DMS114 treated with DMSO at 0.1 percent for 48 hours (cell line): ENCODE data around the gene MYBPHL.

Experiments
- DNase-seq: peaks from one replicate; lab custom pipeline; 2025; ENCODE audit not compliant: unreplicated experiment; lab: John Stamatoyannopoulos, UW

MYBPHL gene

DNA sequence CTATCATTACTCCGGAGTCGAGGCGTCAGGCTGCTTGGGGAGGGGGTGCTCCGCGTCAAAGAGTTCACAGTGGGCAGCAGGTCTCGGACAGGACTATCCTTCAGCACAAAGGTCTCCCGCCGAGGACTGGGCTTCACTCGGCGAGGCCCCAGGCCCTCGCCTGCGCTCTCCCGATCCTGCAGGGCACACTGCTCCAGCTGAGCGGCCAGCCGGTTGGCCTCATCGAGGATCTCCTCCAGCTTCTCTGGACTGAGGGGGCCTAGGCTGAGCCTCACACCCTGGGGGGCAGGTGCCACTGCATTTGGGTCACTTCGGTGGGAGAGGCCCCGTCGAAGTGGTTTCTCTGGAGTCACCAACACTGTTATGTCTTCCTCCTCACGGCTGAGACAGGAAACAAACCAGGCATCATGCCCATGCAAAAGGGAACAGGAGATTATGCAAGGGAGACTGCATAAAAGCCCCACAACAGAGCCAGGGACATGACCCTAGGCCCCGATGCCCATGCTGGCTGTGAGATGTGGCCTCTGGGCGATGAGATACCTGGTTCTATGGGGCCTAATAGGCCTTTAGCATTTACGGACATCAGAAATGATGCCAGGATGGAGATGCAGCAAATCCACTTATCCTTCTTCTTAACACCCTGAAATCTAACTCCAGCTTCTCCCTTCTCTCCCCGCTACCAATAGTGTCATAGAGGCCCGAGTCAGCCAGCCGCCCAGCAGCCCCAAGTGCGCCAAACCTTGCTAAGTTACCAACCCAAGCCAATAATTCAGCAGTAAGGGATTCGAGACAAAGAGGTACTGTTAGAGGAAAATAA, 24.9 kb downstream of the MYBPHL start:
- DNase-seq: no peak

DNA sequence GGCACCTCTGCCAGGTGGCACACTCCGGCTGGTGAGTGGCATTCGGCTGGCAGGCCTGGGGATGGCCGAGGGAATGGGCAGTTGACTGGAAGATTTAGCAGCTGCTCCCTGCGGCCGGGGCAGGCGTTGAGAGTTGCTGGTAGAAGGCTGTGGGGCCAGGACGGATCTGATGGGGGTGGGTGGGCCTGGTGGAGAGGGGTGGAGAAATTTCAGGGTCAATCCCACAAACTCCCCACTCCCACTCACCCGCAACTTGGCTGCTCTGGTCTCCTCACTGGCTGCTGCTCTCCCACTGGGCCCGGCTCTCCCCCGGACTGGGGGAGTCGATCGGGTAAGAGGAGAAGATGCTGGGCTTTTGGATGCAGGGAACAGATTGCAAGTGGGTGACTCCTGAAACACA, 25.9 kb downstream of the MYBPHL start:
- no peak for DNase-seq

DNA sequence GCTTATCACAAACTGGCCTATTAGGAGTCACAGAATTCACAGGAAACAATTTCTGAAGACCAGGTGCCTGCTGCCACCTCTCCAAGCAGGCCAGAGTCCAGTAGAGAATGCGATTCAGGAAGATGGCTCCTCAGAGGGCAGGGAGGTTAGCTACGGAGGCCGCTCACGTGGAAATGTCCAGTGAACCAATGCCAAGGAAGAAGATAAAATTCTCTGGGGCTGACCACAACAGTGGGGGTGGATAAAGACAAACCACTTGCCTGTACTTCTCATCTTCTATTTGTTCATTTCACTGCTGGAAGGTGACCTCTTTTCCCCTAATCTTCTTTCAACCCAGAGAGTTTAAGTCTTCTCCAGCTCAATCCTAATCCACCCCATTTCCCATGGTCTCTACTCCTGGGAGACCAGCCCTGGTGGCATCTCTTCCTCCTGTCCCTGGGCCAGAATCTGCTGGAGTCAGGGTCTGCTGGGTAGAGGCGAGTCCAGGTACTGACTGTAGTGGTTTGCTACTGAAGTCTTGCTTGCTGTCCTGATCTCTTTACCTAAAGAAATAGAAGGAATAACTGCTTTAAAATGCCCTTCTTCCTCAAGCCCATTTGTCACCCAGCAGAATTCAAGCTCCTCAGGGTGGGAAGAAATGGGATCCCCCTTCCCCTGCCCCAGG, 27.1 kb downstream of the MYBPHL start:
- DNase-seq: no peak

DNA sequence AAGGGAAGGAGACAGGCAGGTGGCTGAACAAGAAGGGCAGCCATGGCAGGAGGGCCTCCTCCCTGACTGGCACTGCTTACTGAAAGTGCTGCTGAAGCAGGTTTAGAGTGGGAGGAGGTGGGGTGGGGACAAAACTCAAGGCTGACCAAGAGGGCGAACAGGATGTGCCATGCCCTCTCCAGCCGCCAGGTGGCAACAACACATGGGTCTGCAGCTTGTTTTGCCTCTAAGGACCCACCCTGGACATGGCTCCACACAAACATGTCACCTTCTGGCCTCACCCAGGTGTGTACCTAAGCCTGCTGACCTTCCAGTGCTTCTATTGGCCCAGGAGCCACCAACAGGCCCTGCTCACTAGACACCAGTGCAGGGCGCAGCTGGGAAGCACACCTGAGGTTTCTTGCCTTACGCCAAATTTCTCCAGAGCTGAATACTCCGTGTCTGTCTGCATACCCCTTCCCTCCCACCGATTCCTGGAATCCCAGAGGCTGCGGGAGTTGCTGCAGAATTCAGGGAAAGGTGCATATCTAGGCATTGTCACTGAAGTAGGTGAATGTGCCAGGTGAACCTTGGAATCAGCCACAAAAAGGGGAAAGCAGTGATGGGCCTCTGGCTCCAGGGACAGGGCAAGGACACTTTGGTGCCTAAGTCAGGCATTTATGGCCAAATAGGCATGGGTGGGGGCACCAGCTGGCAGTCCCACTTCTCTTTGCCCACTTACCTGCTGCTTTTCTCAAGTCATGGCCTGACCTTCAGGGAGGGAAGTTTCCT, 29.2 kb downstream of the MYBPHL start:
- DNase-seq: peak; percentile 58

DNA sequence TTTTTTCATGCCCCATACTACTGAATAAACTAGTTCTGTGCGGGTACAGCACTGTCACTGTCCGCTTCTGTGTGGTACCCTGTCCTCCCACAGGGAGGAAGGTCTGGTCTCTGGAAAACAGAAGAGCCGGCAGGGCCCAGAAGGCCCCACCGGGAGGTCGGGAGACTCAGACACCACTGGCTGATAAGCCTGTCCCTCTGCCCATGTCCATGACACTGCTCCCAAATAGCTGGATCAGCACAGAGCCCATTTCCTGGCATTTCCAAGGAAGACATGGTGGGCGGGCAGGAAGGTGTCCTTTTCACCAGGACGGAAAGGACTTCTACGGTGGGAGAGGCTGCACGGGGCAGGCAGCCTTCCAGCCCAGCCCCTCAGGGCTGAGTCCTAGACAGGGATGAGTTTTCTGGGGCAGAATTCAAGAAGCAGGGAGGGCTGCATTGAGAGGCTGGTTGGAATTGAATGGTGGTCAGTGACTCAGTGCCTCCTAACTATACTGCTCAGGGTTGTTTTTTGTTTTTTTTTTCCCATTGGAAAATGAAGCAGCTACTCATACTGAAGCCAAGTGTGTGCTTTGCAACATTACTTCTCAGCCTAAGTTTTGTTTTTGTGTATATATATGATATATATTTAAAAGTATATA, 31.0 kb downstream of the MYBPHL start:
- DNase-seq: no peak

DNA sequence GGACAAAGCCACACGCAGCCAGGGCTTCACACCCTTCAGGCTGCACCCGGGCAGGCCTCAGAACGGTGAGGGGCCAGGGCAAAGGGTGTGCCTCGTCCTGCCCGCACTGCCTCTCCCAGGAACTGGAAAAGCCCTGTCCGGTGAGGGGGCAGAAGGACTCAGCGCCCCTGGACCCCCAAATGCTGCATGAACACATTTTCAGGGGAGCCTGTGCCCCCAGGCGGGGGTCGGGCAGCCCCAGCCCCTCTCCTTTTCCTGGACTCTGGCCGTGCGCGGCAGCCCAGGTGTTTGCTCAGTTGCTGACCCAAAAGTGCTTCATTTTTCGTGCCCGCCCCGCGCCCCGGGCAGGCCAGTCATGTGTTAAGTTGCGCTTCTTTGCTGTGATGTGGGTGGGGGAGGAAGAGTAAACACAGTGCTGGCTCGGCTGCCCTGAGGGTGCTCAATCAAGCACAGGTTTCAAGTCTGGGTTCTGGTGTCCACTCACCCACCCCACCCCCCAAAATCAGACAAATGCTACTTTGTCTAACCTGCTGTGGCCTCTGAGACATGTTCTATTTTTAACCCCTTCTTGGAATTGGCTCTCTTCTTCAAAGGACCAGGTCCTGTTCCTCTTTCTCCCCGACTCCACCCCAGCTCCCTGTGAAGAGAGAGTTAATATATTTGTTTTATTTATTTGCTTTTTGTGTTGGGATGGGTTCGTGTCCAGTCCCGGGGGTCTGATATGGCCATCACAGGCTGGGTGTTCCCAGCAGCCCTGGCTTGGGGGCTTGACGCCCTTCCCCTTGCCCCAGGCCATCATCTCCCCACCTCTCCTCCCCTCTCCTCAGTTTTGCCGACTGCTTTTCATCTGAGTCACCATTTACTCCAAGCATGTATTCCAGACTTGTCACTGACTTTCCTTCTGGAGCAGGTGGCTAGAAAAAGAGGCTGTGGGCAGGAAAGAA, 32.0 kb downstream of the MYBPHL start:
- no peak for DNase-seq

DNA sequence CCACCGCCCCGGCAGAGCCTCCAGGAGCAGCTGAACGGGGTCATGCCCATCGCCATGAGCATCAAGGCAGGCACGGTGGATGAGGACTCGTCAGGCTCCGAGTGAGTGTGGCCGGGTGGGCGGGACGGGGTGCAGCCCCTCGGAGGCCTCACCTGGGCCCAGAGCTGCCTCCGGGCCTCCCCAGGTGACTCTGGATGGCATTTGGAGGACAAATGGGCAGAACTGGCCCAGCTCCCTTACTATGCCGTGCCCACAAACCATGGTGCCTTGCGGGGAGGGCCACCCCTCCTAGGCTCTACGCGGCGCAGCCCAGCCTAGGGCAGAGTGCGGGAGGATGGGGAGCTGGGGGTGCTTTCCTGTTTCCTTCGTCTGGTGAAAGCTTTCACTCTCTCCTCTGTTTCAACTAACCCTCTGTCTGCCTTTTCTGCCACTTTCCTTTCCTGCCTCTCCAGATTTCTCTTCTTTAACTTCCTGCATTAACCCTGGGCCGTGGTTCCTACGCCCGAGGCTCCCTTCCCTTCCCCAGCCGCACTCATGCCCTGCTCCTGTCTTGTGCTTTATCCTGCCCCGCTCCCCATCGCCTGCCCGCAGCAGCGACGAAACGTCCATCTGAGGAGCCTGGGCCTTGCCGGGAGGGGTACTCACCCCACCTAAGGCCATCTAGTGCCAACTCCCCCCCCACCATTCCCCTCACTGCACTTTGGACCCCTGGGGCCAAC, 33.1 kb downstream of the MYBPHL start:
- DNase-seq: no peak

DNA sequence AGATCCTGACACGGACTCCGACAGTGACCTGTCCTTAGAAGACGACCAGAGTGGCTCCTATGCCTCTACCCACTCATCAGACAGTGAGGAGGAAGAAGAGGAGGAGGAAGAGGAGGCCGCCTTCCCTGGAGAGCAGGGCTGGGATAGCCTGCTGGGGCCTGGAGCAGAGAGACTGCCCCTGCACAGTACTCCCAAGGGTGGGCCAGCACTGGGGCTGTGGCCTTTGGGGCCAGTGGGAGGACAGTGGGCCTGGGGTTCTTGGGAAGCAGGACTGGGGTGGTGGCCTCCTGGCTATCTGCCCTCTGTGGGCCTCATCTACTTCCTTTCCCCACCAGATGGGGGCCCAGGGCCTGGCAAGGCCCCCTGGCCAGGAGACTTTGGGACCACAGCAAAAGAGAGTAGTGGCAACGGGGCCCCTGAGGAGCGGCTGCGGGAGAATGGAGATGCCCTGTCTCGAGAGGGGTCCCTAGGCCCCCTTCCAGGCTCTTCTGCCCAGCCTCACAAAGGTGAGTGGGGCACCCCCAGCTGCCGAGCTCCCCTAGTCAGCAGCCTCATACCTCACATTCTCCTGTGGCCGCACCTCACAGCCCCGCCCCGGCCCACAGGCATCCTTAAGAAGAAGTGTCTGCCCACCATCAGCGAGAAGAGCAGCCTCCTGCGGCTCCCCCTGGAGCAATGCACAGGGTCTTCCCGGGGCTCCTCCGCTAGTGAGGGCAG, 33.8 kb downstream of the MYBPHL start:
- no peak for DNase-seq

DNA sequence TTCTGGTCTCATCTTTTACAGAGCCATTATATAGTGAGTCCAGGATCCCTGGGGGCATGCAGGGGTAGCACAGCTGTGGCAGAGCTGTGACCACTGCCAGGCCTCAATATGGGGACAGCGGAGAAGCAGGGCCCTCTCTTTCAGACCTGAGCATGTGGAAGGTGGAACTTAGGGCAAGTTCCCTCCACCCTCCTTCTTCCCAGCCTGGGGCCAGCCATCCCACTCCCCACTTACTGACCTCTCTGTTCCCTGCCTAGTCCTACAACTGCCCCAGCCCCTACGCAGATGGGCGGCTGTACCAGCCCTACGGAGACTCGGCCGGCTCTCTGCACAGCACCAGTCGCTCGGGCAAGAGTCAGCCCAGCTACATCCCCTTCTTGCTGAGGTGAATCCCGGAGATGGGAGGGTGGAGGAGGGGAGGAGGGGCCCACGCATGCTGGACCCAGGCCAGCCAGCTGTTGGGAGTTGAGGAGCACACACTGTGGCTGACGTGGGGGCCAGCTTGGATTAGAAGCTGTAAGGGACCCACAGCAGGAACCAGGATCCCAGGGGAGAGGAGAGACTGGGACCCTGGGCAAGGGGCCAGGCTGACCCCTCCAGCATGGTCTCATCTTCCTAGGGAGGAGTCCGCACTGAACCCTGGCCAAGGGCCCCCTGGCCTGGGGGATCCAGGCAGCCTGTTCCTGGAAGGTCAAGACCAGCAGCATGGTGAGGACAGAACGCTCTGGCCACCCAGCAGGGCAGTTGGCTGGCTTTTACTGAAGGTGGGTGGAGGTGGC, 34.6 kb downstream of the MYBPHL start:
- no peak for DNase-seq

DNA sequence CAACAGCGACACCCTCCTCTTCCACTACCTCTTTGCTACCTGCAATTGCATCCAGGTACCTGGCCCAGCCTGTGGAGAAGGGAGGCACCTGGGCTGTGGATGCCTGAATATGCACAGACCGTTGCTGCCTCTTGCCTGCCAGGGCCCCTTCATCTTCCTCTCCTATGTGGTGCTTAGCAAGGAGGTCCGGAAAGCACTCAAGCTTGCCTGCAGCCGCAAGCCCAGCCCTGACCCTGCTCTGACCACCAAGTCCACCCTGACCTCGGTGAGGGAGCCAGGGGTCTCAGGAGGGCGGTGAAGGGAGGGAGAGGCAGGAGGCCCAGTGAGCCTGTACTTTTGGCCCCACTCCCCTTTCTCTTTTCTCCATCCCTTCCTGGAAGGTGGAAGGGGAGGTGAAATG, 35.4 kb downstream of the MYBPHL start:
- DNase-seq: no peak

DNA sequence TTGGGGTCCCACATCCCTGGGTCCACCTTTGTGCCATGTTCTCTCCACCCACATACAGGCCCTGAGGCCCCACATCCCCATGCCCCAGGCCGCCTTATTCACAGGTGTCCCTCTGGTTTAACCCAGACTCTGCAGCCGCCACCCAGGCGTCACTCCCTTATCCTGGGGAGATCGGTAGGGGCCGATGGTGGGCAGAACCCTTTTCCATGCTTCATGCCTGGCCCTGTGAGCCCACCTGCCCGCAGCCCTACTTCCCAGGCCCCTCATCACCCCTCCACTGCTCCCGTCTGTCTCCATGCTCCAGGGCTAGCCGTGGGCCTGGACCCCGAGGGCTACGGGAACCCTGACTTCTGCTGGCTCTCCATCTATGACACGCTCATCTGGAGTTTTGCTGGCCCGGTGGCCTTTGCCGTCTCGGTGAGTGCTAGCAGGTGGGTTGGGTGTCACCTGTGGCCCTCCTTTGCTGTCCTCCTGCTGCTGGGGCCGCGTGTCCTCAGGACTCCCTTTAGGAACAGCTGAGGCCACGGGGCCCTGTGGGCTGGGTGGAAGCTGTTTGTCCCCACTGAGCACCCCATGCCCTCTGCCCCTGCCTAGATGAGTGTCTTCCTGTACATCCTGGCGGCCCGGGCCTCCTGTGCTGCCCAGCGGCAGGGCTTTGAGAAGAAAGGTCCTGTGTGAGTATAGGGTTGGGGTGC, 36.0 kb downstream of the MYBPHL start:
- no peak for DNase-seq

DNA sequence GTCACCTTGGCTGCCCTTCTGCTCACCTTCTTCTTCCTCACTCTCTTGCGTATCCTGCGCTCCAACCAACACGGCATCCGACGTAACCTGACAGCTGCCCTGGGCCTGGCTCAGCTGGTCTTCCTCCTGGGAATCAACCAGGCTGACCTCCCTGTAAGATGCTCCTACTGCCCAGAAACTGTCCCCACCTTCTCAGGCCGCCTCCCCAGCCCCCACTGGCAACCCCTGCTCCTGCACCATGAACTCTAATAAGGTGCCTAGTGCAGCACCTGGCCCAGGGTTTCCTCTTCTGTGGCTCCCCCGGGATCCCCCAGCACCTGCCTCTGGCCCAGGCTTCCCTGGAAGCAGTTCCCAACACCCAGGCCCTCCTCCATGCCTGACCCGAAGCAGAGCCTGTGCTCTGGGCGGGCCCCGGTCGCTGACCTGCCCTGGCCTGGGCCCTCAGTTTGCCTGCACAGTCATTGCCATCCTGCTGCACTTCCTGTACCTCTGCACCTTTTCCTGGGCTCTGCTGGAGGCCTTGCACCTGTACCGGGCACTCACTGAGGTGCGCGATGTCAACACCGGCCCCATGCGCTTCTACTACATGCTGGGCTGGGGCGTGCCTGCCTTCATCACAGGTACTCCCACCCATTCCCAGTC, 36.7 kb downstream of the MYBPHL start:
- DNase-seq: no peak

DNA sequence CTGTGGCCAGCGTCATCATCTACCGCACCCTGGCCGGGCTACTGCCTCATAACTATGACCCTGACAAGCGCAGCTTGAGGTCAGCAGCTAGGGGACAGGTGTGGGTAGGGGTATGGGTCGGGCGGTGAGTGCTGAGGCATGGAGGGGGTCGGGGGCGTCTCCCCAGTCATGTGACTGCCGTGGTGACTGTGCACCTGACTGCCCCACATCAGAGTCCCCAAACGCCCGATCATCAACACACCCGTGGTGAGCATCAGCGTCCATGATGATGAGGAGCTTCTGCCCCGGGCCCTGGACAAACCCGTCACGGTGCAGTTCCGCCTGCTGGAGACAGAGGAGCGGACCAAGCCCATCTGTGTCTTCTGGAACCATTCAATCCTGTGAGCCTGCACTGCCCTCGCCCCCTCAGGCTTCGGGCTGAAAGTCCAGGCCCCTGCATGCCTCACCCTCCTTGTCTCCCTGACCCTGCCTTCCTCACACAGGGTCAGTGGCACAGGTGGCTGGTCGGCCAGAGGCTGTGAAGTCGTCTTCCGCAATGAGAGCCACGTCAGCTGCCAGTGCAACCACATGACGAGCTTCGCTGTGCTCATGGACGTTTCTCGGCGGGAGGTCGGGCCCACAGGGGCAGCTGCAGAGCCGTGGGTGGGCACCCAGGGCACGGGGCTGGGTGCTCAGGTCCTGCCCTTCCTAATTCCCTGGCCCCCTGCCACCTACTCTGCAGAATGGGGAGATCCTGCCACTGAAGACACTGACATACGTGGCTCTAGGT, 37.4 kb downstream of the MYBPHL start:
- DNase-seq: no peak

DNA sequence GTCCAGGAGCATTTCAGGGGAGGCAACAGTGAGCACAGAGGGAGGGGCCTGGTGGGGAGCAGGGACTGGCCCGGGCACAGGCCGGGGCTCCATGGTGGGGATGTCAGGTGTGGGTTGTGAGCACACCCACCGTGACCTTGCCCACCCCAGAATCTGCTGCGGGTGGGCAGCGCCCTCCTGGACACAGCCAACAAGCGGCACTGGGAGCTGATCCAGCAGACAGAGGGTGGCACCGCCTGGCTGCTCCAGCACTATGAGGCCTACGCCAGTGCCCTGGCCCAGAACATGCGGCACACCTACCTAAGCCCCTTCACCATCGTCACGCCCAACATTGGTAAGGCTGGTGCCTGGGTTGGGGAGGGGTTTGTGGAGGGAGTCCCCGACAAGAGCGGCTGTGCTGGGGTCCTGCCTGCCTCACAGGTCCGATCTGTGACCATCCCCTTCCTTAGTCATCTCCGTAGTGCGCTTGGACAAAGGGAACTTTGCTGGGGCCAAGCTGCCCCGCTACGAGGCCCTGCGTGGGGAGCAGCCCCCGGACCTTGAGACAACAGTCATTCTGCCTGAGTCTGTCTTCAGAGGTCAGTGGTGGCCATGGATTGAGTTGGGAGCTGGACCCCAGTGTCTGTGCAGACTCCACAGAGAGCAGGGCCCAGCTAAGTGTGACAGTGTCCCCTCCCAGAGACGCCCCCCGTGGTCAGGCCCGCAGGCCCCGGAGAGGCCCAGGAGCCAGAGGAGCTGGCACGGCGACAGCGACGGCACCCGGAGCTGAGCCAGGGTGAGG, 38.2 kb downstream of the MYBPHL start:
- DNase-seq: no peak

DNA sequence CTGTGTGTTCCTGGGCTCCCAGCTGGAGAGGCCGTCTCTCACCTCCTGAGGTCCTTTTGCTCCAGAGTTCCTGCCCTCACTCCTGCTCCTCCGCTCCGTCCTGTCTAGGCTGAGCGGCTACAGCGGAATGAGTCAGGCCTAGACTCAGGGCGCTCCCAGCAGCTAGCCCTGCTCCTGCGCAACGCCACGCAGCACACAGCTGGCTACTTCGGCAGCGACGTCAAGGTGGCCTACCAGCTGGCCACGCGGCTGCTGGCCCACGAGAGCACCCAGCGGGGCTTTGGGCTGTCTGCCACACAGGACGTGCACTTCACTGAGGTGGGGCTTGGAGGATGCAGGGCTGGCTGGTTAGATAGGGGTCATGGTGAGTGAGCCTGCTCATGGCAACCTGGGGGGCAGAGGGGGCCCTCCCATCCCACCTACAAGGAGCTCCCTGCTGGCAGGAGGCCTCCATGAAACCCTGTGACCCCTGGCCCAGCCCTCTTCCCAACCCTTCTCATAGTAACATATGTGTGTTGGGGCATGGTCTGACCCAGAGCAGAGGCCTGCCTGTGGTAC, 39.0 kb downstream of the MYBPHL start:
- DNase-seq: no peak
